ENCODE data around the gene OTUD5. TPM values are rescaled to one million over a fixed set of nuclear protein-coding genes. Genes with fewer than 3 reads are reported as not detected.

OTUD5 gene
- total RNA-seq, 1 experiment from 2014 or later = 52.6 TPM

GRCh38 chrX:48917139-48918001 lies 40.0 kb downstream of the OTUD5 start (continued):
- TF ChIP-seq, protein P1, sequence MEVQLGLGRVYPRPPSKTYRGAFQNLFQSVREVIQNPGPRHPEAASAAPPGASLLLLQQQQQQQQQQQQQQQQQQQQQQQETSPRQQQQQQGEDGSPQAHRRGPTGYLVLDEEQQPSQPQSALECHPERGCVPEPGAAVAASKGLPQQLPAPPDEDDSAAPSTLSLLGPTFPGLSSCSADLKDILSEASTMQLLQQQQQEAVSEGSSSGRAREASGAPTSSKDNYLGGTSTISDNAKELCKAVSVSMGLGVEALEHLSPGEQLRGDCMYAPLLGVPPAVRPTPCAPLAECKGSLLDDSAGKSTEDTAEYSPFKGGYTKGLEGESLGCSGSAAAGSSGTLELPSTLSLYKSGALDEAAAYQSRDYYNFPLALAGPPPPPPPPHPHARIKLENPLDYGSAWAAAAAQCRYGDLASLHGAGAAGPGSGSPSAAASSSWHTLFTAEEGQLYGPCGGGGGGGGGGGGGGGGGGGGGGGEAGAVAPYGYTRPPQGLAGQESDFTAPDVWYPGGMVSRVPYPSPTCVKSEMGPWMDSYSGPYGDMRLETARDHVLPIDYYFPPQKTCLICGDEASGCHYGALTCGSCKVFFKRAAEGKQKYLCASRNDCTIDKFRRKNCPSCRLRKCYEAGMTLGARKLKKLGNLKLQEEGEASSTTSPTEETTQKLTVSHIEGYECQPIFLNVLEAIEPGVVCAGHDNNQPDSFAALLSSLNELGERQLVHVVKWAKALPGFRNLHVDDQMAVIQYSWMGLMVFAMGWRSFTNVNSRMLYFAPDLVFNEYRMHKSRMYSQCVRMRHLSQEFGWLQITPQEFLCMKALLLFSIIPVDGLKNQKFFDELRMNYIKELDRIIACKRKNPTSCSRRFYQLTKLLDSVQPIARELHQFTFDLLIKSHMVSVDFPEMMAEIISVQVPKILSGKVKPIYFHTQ (CRISPR knock-in tag; IDR thresholded peaks at IDR 0.05) = no peak
- no peak for TF ChIP-seq GTF2I (CRISPR knock-in tag; conservative IDR thresholded peaks at IDR 0.05)
- TF ChIP-seq ATF1 (CRISPR knock-in tag; IDR thresholded peaks at IDR 0.05) = no peak
- TF ChIP-seq PRRX2 (CRISPR knock-in tag; IDR thresholded peaks at IDR 0.05) = no peak
- TF ChIP-seq, protein P2, sequence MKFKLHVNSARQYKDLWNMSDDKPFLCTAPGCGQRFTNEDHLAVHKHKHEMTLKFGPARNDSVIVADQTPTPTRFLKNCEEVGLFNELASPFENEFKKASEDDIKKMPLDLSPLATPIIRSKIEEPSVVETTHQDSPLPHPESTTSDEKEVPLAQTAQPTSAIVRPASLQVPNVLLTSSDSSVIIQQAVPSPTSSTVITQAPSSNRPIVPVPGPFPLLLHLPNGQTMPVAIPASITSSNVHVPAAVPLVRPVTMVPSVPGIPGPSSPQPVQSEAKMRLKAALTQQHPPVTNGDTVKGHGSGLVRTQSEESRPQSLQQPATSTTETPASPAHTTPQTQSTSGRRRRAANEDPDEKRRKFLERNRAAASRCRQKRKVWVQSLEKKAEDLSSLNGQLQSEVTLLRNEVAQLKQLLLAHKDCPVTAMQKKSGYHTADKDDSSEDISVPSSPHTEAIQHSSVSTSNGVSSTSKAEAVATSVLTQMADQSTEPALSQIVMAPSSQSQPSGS (CRISPR knock-in tag; IDR thresholded peaks at IDR 0.05; ENCODE audit: borderline replicate concordance, low read depth) = no peak
- TF ChIP-seq, protein P3, sequence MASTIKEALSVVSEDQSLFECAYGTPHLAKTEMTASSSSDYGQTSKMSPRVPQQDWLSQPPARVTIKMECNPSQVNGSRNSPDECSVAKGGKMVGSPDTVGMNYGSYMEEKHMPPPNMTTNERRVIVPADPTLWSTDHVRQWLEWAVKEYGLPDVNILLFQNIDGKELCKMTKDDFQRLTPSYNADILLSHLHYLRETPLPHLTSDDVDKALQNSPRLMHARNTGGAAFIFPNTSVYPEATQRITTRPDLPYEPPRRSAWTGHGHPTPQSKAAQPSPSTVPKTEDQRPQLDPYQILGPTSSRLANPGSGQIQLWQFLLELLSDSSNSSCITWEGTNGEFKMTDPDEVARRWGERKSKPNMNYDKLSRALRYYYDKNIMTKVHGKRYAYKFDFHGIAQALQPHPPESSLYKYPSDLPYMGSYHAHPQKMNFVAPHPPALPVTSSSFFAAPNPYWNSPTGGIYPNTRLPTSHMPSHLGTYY (CRISPR knock-in tag; IDR thresholded peaks at IDR 0.05) = no peak

- H3K36me3 Mint-ChIP-seq = peaks cover 57% of the 10 kb centered on the region
- TF ChIP-seq, protein P4, sequence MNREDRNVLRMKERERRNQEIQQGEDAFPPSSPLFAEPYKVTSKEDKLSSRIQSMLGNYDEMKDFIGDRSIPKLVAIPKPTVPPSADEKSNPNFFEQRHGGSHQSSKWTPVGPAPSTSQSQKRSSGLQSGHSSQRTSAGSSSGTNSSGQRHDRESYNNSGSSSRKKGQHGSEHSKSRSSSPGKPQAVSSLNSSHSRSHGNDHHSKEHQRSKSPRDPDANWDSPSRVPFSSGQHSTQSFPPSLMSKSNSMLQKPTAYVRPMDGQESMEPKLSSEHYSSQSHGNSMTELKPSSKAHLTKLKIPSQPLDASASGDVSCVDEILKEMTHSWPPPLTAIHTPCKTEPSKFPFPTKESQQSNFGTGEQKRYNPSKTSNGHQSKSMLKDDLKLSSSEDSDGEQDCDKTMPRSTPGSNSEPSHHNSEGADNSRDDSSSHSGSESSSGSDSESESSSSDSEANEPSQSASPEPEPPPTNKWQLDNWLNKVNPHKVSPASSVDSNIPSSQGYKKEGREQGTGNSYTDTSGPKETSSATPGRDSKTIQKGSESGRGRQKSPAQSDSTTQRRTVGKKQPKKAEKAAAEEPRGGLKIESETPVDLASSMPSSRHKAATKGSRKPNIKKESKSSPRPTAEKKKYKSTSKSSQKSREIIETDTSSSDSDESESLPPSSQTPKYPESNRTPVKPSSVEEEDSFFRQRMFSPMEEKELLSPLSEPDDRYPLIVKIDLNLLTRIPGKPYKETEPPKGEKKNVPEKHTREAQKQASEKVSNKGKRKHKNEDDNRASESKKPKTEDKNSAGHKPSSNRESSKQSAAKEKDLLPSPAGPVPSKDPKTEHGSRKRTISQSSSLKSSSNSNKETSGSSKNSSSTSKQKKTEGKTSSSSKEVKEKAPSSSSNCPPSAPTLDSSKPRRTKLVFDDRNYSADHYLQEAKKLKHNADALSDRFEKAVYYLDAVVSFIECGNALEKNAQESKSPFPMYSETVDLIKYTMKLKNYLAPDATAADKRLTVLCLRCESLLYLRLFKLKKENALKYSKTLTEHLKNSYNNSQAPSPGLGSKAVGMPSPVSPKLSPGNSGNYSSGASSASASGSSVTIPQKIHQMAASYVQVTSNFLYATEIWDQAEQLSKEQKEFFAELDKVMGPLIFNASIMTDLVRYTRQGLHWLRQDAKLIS (CRISPR knock-in tag; IDR thresholded peaks at IDR 0.05; ENCODE audit: borderline replicate concordance) = no peak
- no peak for TF ChIP-seq PREB (CRISPR knock-in tag; IDR thresholded peaks at IDR 0.05; ENCODE audit: borderline replicate concordance)
- TF ChIP-seq SOX15 (CRISPR knock-in tag; IDR thresholded peaks at IDR 0.05) = no peak
- TF ChIP-seq, protein P2 (CRISPR knock-in tag; IDR thresholded peaks at IDR 0.05; ENCODE audit: borderline replicate concordance, low read depth) = no peak
- POLR2A ChIA-PET = no interaction called here
- no peaks in the 10 kb centered on the region for H3K27me3 Mint-ChIP-seq (ENCODE audit: low read depth)
- peak overlapping the region; percentile 93 for H3K4me3 Mint-ChIP-seq
- H3K27ac Mint-ChIP-seq = peak overlapping the region; percentile 74
- H3K9me3 Mint-ChIP-seq = no peaks in the 10 kb centered on the region
- DNase-seq (ENCODE audit: low spot score) (no peak), ATAC-seq (no peak)
- peaks cover 39% of the 10 kb centered on the region for H3K4me1 Mint-ChIP-seq
- CTCF ChIA-PET = interaction anchor here (0.6 to 1.1 kb wide), 3 partner anchors 17 to 26 kb away, joined by 3 to 4 read pairs (median 3); partner anchors contain the start of genes PQBP1 and TIMM17B
Measured at GRCh38 chrX:48914593-48915493, 42.6 kb downstream of the OTUD5 start.
